A673 (cell line): ENCODE results near the gene FUBP3.

ENCODE experiments used
- CTCF ChIP-seq: fragments of 300-800, 200-600 bp; sonication (generic); conservative IDR thresholded peaks from 2 replicates; pipeline ENCODE4 v1.5.1; 2017; ENCODE audit warnings: low read depth, mild to moderate bottlenecking, antibody characterized with exemption, low read length, moderate library complexity, mixed read lengths
- EZH2 ChIP-seq: fragments of 200-600 bp; sonication (generic); IDR thresholded peaks from 2 replicates; pipeline ENCODE4 v1.6.1; 2017; ENCODE audit warnings: borderline replicate concordance, low read depth, mild to moderate bottlenecking, mixed read lengths, antibody characterized with exemption, low read length; ENCODE audit not compliant: poor library complexity, severe bottlenecking

DNA sequence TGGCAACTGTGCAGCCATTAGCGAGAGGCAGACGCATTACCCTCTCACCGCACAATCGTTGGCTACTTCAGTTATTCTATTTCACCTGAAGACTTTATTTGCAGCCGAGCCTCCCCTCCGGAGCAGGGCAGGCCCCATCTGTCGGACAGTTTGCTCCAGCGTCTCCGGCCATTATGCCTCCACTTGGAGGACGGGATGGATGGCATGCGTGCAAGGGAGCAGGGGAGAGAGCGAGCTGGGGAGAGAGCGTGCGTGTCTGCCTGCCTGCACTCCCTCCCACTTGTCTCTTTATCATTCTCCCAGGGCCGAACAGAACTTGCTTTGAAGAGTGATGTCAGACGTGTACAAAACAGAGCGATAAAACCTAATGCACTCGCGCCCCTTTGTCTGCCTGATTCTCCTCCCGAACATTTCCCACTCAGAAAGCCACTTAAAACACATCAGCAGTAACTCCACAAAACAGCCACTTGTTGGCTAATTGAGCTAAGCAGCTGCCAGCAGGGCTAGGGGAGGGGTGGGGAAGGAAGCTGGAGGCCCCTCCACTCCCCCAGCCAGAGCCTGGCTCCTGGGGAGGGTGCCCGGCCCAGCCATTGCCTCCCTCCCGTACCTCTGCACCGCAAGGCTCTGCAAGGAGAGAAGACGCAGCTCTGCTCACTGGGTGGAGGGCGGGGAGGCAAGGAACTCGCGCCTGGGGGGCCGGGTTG lies 43.4 kb upstream of the FUBP3 start:
- TF ChIP-seq CTCF = no peak
- no peak for TF ChIP-seq EZH2
